ENCODE measurements around the gene PSMA7.

GRCh38 chr20:62104234-62104789 lies 38.9 kb downstream of the PSMA7 start:
- TF ChIP-seq CTCF (conservative IDR thresholded peaks at IDR 0.05; ENCODE audit: low read length) (no peak), EZH2phosphoT487 (IDR thresholded peaks at IDR 0.05; ENCODE audit: borderline replicate concordance) (no peak)

Measured in Loucy (cell line).